Endothelial cell of umbilical vein (primary cell): ENCODE data around the gene STUM. TPM values are rescaled to one million over a fixed set of nuclear protein-coding genes. Genes with fewer than 3 reads are reported as not detected.

Experiments
- BruUV-seq: library from RNA; stranded (reverse); fragments of 400-500 nt; replicated peaks from 2 replicates; lab custom pipeline; 2021; lab: Mats Ljungman, UMichigan
- CTCF ChIA-PET: fragments of 300-600, 350-600 bp; sonication (Branson Sonifier 250); formaldehyde crosslinking; loops from one replicate; lab custom pipeline; 2021; ENCODE audit warnings: antibody characterized with exemption, inconsistent platforms; lab: Charles Lee
- POLR2A ChIA-PET: fragments of 300-600, 350-600 bp; sonication (Branson Sonifier 250); formaldehyde crosslinking; loops from one replicate; lab custom pipeline; 2021; ENCODE audit warnings: antibody characterized with exemption, inconsistent platforms; lab: Charles Lee
- DNase-seq: peaks from one replicate; pipeline ENCODE4 v3.0.0-alpha.2; 2011; ENCODE audit warnings: low read depth, low spot score
- FAIRE-seq: peaks from 2 replicates; lab custom pipeline; 2011; peaks lifted over from hg19 to GRCh38; lab: Jason Lieb, UNC
- H2AFZ ChIP-seq: 2 replicates; pipeline ENCODE4 v1.6.0; 2012; ENCODE audit warnings: low read depth, low read length, control low read depth, inconsistent platforms
- H3K27ac ChIP-seq: 2 replicates; pipeline ENCODE4 v1.5.1; 2011; ENCODE audit warnings: low read depth, mild to moderate bottlenecking, control low read depth, low read length, moderate library complexity; ENCODE audit not compliant: insufficient read depth
- H3K27me3 ChIP-seq, 2 experiments: 2 replicates each; pipeline versions ENCODE4 v1.6.0 to v1.6.1; 2011; ENCODE audit warnings: low read length in 2 of 2, mixed read lengths in 1 of 2; ENCODE audit not compliant: control insufficient read depth in 2 of 2, insufficient read depth in 2 of 2
- H3K36me3 ChIP-seq, 2 experiments: 2 replicates in 1 of 2; 3 replicates in 1 of 2; pipeline ENCODE4 v1.5.1; 2011; ENCODE audit warnings: low read length in 2 of 2, mild to moderate bottlenecking in 1 of 2, moderate library complexity in 1 of 2; ENCODE audit not compliant: control insufficient read depth in 2 of 2, insufficient read depth in 2 of 2; ENCODE audit errors: extremely low read depth in 1 of 2
- H3K4me1 ChIP-seq: 3 replicates; pipeline ENCODE4 v1.5.1; 2011; ENCODE audit warnings: mild to moderate bottlenecking, low read length; ENCODE audit not compliant: control insufficient read depth, insufficient read depth; ENCODE audit errors: extremely low read depth
- H3K4me2 ChIP-seq: 2 replicates; pipeline ENCODE4 v1.6.1; 2011; ENCODE audit warnings: low read length, control low read depth, mixed read lengths; ENCODE audit not compliant: insufficient read depth
- H3K4me3 ChIP-seq, 3 experiments: fragments of 200-600 bp in 1 of 3; sonication (generic), shearing (Covaris generic) in 1 of 3; replicated peaks in 1 of 3; 2 replicates each; pipeline ENCODE4 v1.5.1; 2011 to 2016; ENCODE audit warnings: control low read depth in 3 of 3, low read length in 3 of 3, mild to moderate bottlenecking in 2 of 3, inconsistent platforms in 1 of 3, low read depth in 1 of 3, moderate library complexity in 1 of 3; ENCODE audit not compliant: insufficient read depth in 1 of 3
- H3K79me2 ChIP-seq: 2 replicates; pipeline ENCODE4 v1.6.0; 2012; ENCODE audit warnings: low read length, inconsistent platforms; ENCODE audit not compliant: control insufficient read depth, insufficient read depth
- H3K9ac ChIP-seq: replicated peaks from 2 replicates; pipeline ENCODE3; 2011; ENCODE audit warnings: low read length, control low read depth; ENCODE audit not compliant: insufficient read depth; ENCODE audit errors: extremely low read depth
- H3K9me1 ChIP-seq: replicated peaks from 3 replicates; pipeline ENCODE4 v1.6.0; 2011; ENCODE audit warnings: mild to moderate bottlenecking, low read length; ENCODE audit not compliant: control insufficient read depth, insufficient read depth; ENCODE audit errors: extremely low read depth
- H3K9me3 ChIP-seq: replicated peaks from 2 replicates; pipeline ENCODE4 v1.5.1; 2012; ENCODE audit warnings: low read length, inconsistent platforms; ENCODE audit not compliant: control insufficient read depth, insufficient read depth
- H4K20me1 ChIP-seq: replicated peaks from 2 replicates; pipeline ENCODE3; 2011; ENCODE audit warnings: mild to moderate bottlenecking, low read length; ENCODE audit not compliant: control insufficient read depth, insufficient read depth; ENCODE audit errors: extremely low read depth
- CTCF ChIP-seq, 2 donors: IDR thresholded peaks; 1 replicate in 1 of 2; 2 replicates in 1 of 2; pipeline ENCODE4 v1.5.1; 2011; ENCODE audit warnings: low read length in 2 of 2, mild to moderate bottlenecking in 2 of 2, moderate library complexity in 2 of 2, control low read depth in 1 of 2, inconsistent platforms in 1 of 2, low read depth in 1 of 2; ENCODE audit not compliant: insufficient read depth in 1 of 2; ENCODE audit errors: extremely low read depth in 1 of 2
- EZH2 ChIP-seq: IDR thresholded peaks from 2 replicates; pipeline ENCODE4 v1.6.1; 2012; ENCODE audit warnings: borderline replicate concordance, low read depth, mild to moderate bottlenecking, moderate library complexity, low read length, inconsistent platforms; ENCODE audit not compliant: severe bottlenecking
- FOS ChIP-seq: IDR thresholded peaks from 2 replicates; pipeline ENCODE4 v1.6.1; 2011; ENCODE audit warnings: mild to moderate bottlenecking, low read length, moderate library complexity, borderline replicate concordance; ENCODE audit not compliant: insufficient read depth
- JUN ChIP-seq: IDR thresholded peaks from 2 replicates; pipeline ENCODE4 v1.6.1; 2011; ENCODE audit warnings: borderline replicate concordance, low read depth; ENCODE audit not compliant: insufficient read length, insufficient read depth
- MAX ChIP-seq: IDR thresholded peaks from 2 replicates; pipeline ENCODE4 v1.6.1; 2011; ENCODE audit not compliant: insufficient read depth, insufficient read length
- MYC ChIP-seq: IDR thresholded peaks from one replicate; pipeline ENCODE4 v1.6.1; 2011; ENCODE audit warnings: mild to moderate bottlenecking, low read depth, low read length
- POLR2AphosphoS5 ChIP-seq: IDR thresholded peaks from 2 replicates; pipeline ENCODE4 v1.6.1; 2012; ENCODE audit warnings: low read depth, mild to moderate bottlenecking, control low read depth, low read length, moderate library complexity; ENCODE audit not compliant: insufficient read depth
- dilution Hi-C: fragments of 300-500 bp; cut with MboI; formaldehyde crosslinking; loops from one replicate; pipeline ENCODE4 v1.15.0; 2019; ENCODE audit warnings: low sequenced_read_pairs; ENCODE audit not compliant: extremely low pct_ligation_motif_present
- intact Hi-C: fragments of 100-400 bp; cut with micrococcal nuclease; formaldehyde crosslinking; loops from one replicate; pipeline ENCODE4 v1.10.0; 2022
- polyA plus RNA-seq, 4 experiments: library from polyadenylated mRNA; depleted of rRNA in 3 of 4; stranded (reverse) in 3 of 4; unstranded in 1 of 4; fragments of >200 nt; gene quantifications; 2 replicates each; pipeline versions ENCODE4 v1.2.1 to v1.2.3, GENCODE V29; 2011 to 2012; ENCODE audit warnings: missing spikeins in 1 of 4
- total RNA-seq: library from RNA; stranded (reverse); gene quantifications from 2 replicates; pipeline ENCODE4 v1.2.3, GENCODE V29; 2021

Gene STUM
- total and polyA plus RNA-seq, 2 donors (not counting 3 experiments of a cell fraction or from before 2014, with no cell fraction given), result not detected

- CTCF ChIA-PET, result interaction anchor here (1.6 kb wide), 1 partner anchor 25 kb away, joined by 4 read pairs; no protein-coding TSS in a partner anchor
- Histone ChIP-seq H2AFZ (no peak overlapping the region), H3K27me3 (peaks cover 56 to 59% of the 10 kb centered on the region in 2 experiments)
Measured at GRCh38 chr1:226551299-226551698, 2.7 kb downstream of the STUM start.

GRCh38 chr1:226552061-226552460, 3.5 kb downstream of the STUM start:
- Histone ChIP-seq H3K4me2 (no peak overlapping the region), H3K9me1 (no peaks in the 10 kb centered on the region), H3K4me3 (no peak overlapping the region), H2AFZ (no peak overlapping the region), H3K27ac (no peak overlapping the region), H3K4me1 (peaks cover 2% of the 10 kb centered on the region), H4K20me1 (no peaks in the 10 kb centered on the region), H3K36me3 (no peaks in the 10 kb centered on the region), H3K27me3 (peaks cover 54 to 59% of the 10 kb centered on the region in 2 experiments), H3K9ac (no peak overlapping the region), H3K79me2 (no peaks in the 10 kb centered on the region), H3K9me3 (no peaks in the 10 kb centered on the region)
- DNase-seq (no peak), FAIRE-seq (no peak)
- TF ChIP-seq FOS (no peak), MYC (no peak), EZH2 (no peak), MAX (no peak), CTCF (IDR thresholded peaks at IDR 0.05; ENCODE audit: extremely low read depth in 1 of 2, insufficient read depth in 1 of 2, low read depth in 1 of 2, low read length in 2 of 2) (no peak), POLR2AphosphoS5 (no peak)
- intact Hi-C loops, result no loop called here
- POLR2A ChIA-PET, result no interaction called here
- CTCF ChIA-PET, result no interaction called here
- dilution Hi-C loops, result no loop called here
- no TSS peak for BruUV-seq

More at GRCh38 chr1:226551299-226551698, 2.7 kb downstream of the STUM start:
- H3K36me3 ChIP-seq, result no peaks in the 10 kb centered on the region
- H3K9me1 ChIP-seq, result no peaks in the 10 kb centered on the region
- POLR2A ChIA-PET, result no interaction called here
- DNase-seq (no peak), FAIRE-seq (no peak)
- TF ChIP-seq JUN (no peak), POLR2AphosphoS5 (no peak)
- intact Hi-C loops (no loop called here), dilution Hi-C loops (no loop called here)
- H3K4me2 ChIP-seq, result no peak overlapping the region
- H3K9me3 ChIP-seq, result no peaks in the 10 kb centered on the region
- H3K4me3 ChIP-seq, result no peak overlapping the region
- H3K4me1 ChIP-seq, result peaks cover 2% of the 10 kb centered on the region
- no peak overlapping the region for H3K9ac ChIP-seq
- H3K79me2 ChIP-seq, result no peaks in the 10 kb centered on the region
- no peaks in the 10 kb centered on the region for H4K20me1 ChIP-seq
- no peak overlapping the region for H3K27ac ChIP-seq
- BruUV-seq, result no TSS peak
